ENCODE results near the gene IGFBP5. TPM values are rescaled to one million over a fixed set of nuclear protein-coding genes. Genes with fewer than 3 reads are reported as not detected.

Gene IGFBP5
- total and polyA plus RNA-seq, 10 donors = 5.0 to 114 (median 28.9) TPM

- no peak for DNase-seq
- WGBS, 5 donors = 48 to 60% (median 57%) methylated on average over 4 of the region's 4 CpGs
- Histone ChIP-seq H3K4me3 (no peak overlapping the region), H3K27me3 (replicated peaks in 1 of 7) (peaks cover 0 to 8% (median 0%) of the 10 kb centered on the region in 7 donors), H3K9me3 (no peaks in the 10 kb centered on the region), H3K27ac (peak overlapping the region in 7 of 8 donors; percentile 58 to 80 (median 71)), H3K4me1 (peaks cover 0 to 30% (median 6%) of the 10 kb centered on the region in 6 donors), H3K36me3 (peaks cover 0 to 12% (median 0%) of the 10 kb centered on the region in 6 donors)
- no peak for TF ChIP-seq POLR2A (IDR thresholded peaks at IDR 0.05)
- no peak for TF ChIP-seq CTCF (IDR thresholded peaks at IDR 0.05 in 8 of 11, conservative IDR thresholded peaks at IDR 0.05 in 3 of 11)
- no peak for TF ChIP-seq POLR2AphosphoS5 (IDR thresholded peaks at IDR 0.05)
- intact Hi-C loops (cut with DNase I; ENCODE audit: low total_unique reads) = no loop called here
Observed at GRCh38 chr2:216644842-216645635, 50.3 kb downstream of the IGFBP5 start.

GRCh38 chr2:216643986-216644659 lies 51.2 kb downstream of the IGFBP5 start:
- intact Hi-C loops (cut with DNase I; ENCODE audit: low total_unique reads) = no loop called here
- no peaks in the 10 kb centered on the region for H3K9me3 ChIP-seq
- no peak for DNase-seq
- H3K36me3 ChIP-seq = peaks cover 0 to 12% (median 0%) of the 10 kb centered on the region in 6 donors
- H3K4me1 ChIP-seq = peaks cover 0 to 25% (median 6%) of the 10 kb centered on the region in 6 donors
- TF ChIP-seq CTCF (IDR thresholded peaks at IDR 0.05 in 8 of 11, conservative IDR thresholded peaks at IDR 0.05 in 3 of 11) = no peak
- peak in 1 of 3 donors; percentile 43 for TF ChIP-seq POLR2AphosphoS5 (IDR thresholded peaks at IDR 0.05)
- 44 to 69% (median 60%) methylated on average over 5 of the region's 5 CpGs for WGBS, 5 donors
- H3K27ac ChIP-seq = peak overlapping the region in 7 of 8 donors; percentile 58 to 80 (median 71)
- no peak overlapping the region for H3K4me3 ChIP-seq
- peaks cover 0 to 15% (median 0%) of the 10 kb centered on the region in 7 donors for H3K27me3 ChIP-seq (replicated peaks in 1 of 7)

GRCh38 chr2:216637472-216637871 lies 57.9 kb downstream of the IGFBP5 start:
- intact Hi-C loops (cut with DNase I; ENCODE audit: low total_unique reads) = no loop called here
- Histone ChIP-seq H3K4me1 (peaks cover 0 to 53% (median 31%) of the 10 kb centered on the region in 6 donors), H3K27me3 (replicated peaks in 1 of 7) (peaks cover 0 to 80% (median 22%) of the 10 kb centered on the region in 7 donors), H3K36me3 (peaks cover 0 to 12% (median 0%) of the 10 kb centered on the region in 6 donors), H3K9me3 (no peaks in the 10 kb centered on the region), H3K27ac (peak overlapping the region in 3 of 8 donors; percentile 4 to 82 (median 79)), H3K4me3 (peak overlapping the region in 2 of 8 donors; percentile 65 to 72)
- WGBS, 5 donors = 41 to 64% (median 42%) methylated on average over 3 of the region's 3 CpGs
- TF ChIP-seq POLR2AphosphoS5 (IDR thresholded peaks at IDR 0.05) = no peak
- no peak for DNase-seq

- 34 to 43% (median 37%) methylated on average over 28 to 29 of the region's 29 CpGs for WGBS, 5 donors
- DNase-seq = no peak
- Histone ChIP-seq H3K4me1 (peaks cover 0 to 53% (median 31%) of the 10 kb centered on the region in 6 donors), H3K36me3 (peaks cover 0 to 12% (median 0%) of the 10 kb centered on the region in 6 donors), H3K9me3 (no peaks in the 10 kb centered on the region), H3K27ac (peak overlapping the region in 5 of 8 donors; percentile 4 to 82 (median 75)), H3K27me3 (replicated peaks in 1 of 7) (peaks cover 0 to 87% (median 22%) of the 10 kb centered on the region in 7 donors), H3K4me3 (peak overlapping the region in 6 of 8 donors; percentile 4 to 72 (median 46))
- intact Hi-C loops (cut with DNase I; ENCODE audit: low total_unique reads) = no loop called here
- TF ChIP-seq POLR2A (IDR thresholded peaks at IDR 0.05) = no peak
- peak in 2 of 3 donors; percentile 15 to 20 for TF ChIP-seq POLR2AphosphoS5 (IDR thresholded peaks at IDR 0.05)
Observed at GRCh38 chr2:216636551-216637450, 58.5 kb downstream of the IGFBP5 start.

Data from spleen (tissue), 11 donors.